Measurements from ENCODE around the gene GOLGA3. TPM values are rescaled to one million over a fixed set of nuclear protein-coding genes. Genes with fewer than 3 reads are reported as not detected.

GOLGA3 gene
- total and polyA plus RNA-seq, 12 donors, result 11.7 to 83.5 (median 48.0) TPM

GRCh38 chr12:132740313-132740646, 88.4 kb downstream of the GOLGA3 start:
- H3K4me1 ChIP-seq (replicated peaks in 1 of 2), result no peaks in the 10 kb centered on the region
- no peaks in the 10 kb centered on the region for H3K9me3 ChIP-seq (replicated peaks in 1 of 3)
- H3K4me3 ChIP-seq, result no peak overlapping the region
- TF ChIP-seq POLR2A (IDR thresholded peaks at IDR 0.05) (no peak), CTCF (IDR thresholded peaks at IDR 0.05) (no peak)
- H3K27me3 ChIP-seq, result no peaks in the 10 kb centered on the region
- 90 to 95% (median 91%) methylated on average over 6 of the region's 6 CpGs for WGBS, 4 donors
- intact Hi-C loops (cut with DNase I), result no loop called here
- peaks cover 0 to 93% of the 10 kb centered on the region in 2 donors for H3K36me3 ChIP-seq (replicated peaks in 1 of 2)
- DNase-seq, result no peak
- no peak overlapping the region for H3K27ac ChIP-seq

- Histone ChIP-seq H3K27me3 (no peaks in the 10 kb centered on the region), H3K36me3 (replicated peaks in 1 of 2) (peaks cover 0 to 93% of the 10 kb centered on the region in 2 donors), H3K27ac (no peak overlapping the region), H3K4me3 (no peak overlapping the region), H3K4me1 (replicated peaks in 1 of 2) (no peaks in the 10 kb centered on the region), H3K9me3 (replicated peaks in 1 of 3) (no peaks in the 10 kb centered on the region)
- TF ChIP-seq CTCF (IDR thresholded peaks at IDR 0.05) (no peak), POLR2A (IDR thresholded peaks at IDR 0.05) (no peak)
- intact Hi-C loops (cut with DNase I), result no loop called here
- DNase-seq, result no peak
- WGBS, 4 donors, result 84 to 87% (median 86%) methylated on average over 19 of the region's 19 CpGs
Observed at GRCh38 chr12:132739600-132740312, 88.9 kb downstream of the GOLGA3 start.

DNA sequence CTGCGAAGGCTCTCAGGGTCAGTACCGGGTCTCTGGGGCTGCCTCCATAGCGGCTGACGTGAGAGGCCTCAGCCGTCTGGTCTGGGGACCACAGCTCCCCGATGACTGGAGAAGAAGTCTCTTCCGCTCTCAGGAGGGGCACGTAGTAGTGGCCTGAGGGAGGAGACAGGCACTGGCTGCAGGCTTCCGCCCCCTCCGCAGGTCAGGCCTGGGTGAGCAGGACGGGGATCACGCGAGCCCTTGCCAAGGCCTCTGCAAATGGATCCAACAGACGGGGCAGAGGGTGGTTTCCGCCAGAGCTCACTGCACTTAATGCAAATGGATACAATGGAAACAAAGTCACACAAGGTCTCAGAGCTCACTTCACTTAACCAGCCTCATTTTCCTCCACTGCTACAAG, 91.8 kb downstream of the GOLGA3 start:
- 92 to 96% (median 94%) methylated on average over 6 to 15 of the region's 15 CpGs for WGBS, 4 donors
- intact Hi-C loops (cut with DNase I), result no loop called here
- no peak for DNase-seq

GRCh38 chr12:132736378-132736777, 92.3 kb downstream of the GOLGA3 start:
- H3K27ac ChIP-seq, result no peak overlapping the region
- no peaks in the 10 kb centered on the region for H3K9me3 ChIP-seq (replicated peaks in 1 of 3)
- TF ChIP-seq POLR2A (IDR thresholded peaks at IDR 0.05), result no peak
- TF ChIP-seq CTCF (IDR thresholded peaks at IDR 0.05), result no peak
- DNase-seq, result no peak
- H3K27me3 ChIP-seq, result no peaks in the 10 kb centered on the region
- H3K36me3 ChIP-seq (replicated peaks in 1 of 2), result peaks cover 0 to 88% of the 10 kb centered on the region in 2 donors
- no peaks in the 10 kb centered on the region for H3K4me1 ChIP-seq (replicated peaks in 1 of 2)
- WGBS, 4 donors, result 90 to 93% (median 92%) methylated on average over 11 to 12 of the region's 12 CpGs
- H3K4me3 ChIP-seq, result no peak overlapping the region
- intact Hi-C loops (cut with DNase I), result no loop called here

More for the DNA sequence above, 91.8 kb downstream of the GOLGA3 start:
- Histone ChIP-seq H3K27me3 (no peaks in the 10 kb centered on the region), H3K36me3 (replicated peaks in 1 of 2) (peaks cover 0 to 88% of the 10 kb centered on the region in 2 donors), H3K4me3 (no peak overlapping the region), H3K27ac (no peak overlapping the region), H3K4me1 (replicated peaks in 1 of 2) (no peaks in the 10 kb centered on the region), H3K9me3 (replicated peaks in 1 of 3) (no peaks in the 10 kb centered on the region)
- no peak for TF ChIP-seq POLR2A (IDR thresholded peaks at IDR 0.05)

GRCh38 chr12:132735496-132735895, 93.2 kb downstream of the GOLGA3 start:
- Histone ChIP-seq H3K27me3 (no peaks in the 10 kb centered on the region), H3K27ac (no peak overlapping the region), H3K4me3 (no peak overlapping the region), H3K4me1 (replicated peaks in 1 of 2) (no peaks in the 10 kb centered on the region), H3K9me3 (replicated peaks in 1 of 3) (no peaks in the 10 kb centered on the region), H3K36me3 (replicated peaks in 1 of 2) (peaks cover 0 to 88% of the 10 kb centered on the region in 2 donors)
- no peak for DNase-seq
- 89 to 96% (median 94%) methylated on average over 17 to 20 of the region's 20 CpGs for WGBS, 4 donors
- intact Hi-C loops (cut with DNase I), result no loop called here
- TF ChIP-seq CTCF (IDR thresholded peaks at IDR 0.05), result no peak
- no peak for TF ChIP-seq POLR2A (IDR thresholded peaks at IDR 0.05)
